Left hindlimb (tissue), 1 donor: ENCODE data around the gene NCS1.

Experiments
- DNase-seq: peaks from one replicate; pipeline ENCODE4 v3.0.0-alpha.2; 2018

Gene NCS1

GRCh38 chr9:130147910-130148309 lies 24.3 kb upstream of the NCS1 start:
- DNase-seq = no peak

- no peak for DNase-seq
These were observed 23.2 kb upstream of the NCS1 start for GRCh38 chr9:130149031-130149430.

GRCh38 chr9:130149654-130150286 lies 22.4 kb upstream of the NCS1 start:
- DNase-seq = no peak

- peak; percentile 2 for DNase-seq
These were observed 21.3 kb upstream of the NCS1 start for GRCh38 chr9:130150779-130151382.

- peak; percentile 27 for DNase-seq
These were observed 17.4 kb upstream of the NCS1 start for GRCh38 chr9:130154816-130155215.

- DNase-seq = no peak
These were observed 16.6 kb upstream of the NCS1 start for GRCh38 chr9:130155647-130156046.

GRCh38 chr9:130156672-130157071 lies 15.5 kb upstream of the NCS1 start:
- DNase-seq = peak; percentile 21

GRCh38 chr9:130157079-130157478 lies 15.1 kb upstream of the NCS1 start:
- peak; percentile 25 for DNase-seq

- peak; percentile 15 for DNase-seq
These were observed 14.2 kb upstream of the NCS1 start for GRCh38 chr9:130158001-130158400.

GRCh38 chr9:130159057-130159456 lies 13.1 kb upstream of the NCS1 start:
- peak; percentile 3 for DNase-seq

- DNase-seq = peak; percentile 6
These were observed 12.1 kb upstream of the NCS1 start for GRCh38 chr9:130159915-130160670.

GRCh38 chr9:130160862-130161470 lies 11.2 kb upstream of the NCS1 start:
- DNase-seq = no peak

- DNase-seq = no peak
These were observed 6.6 kb upstream of the NCS1 start for GRCh38 chr9:130165579-130165978.

- no peak for DNase-seq
These were observed 5.8 kb upstream of the NCS1 start for GRCh38 chr9:130166399-130166798.

- DNase-seq = peak; percentile 14
These were observed 4.3 kb upstream of the NCS1 start for GRCh38 chr9:130167927-130168326.

- DNase-seq = peak; percentile 30
These were observed 717 bp upstream of the NCS1 start for GRCh38 chr9:130171226-130172148.

GRCh38 chr9:130172858-130173665 lies 858 bp downstream of the NCS1 start:
- peak; percentile 56 for DNase-seq

GRCh38 chr9:130173666-130173983 lies 1.4 kb downstream of the NCS1 start:
- peak; percentile 34 for DNase-seq

- peak; percentile 25 for DNase-seq
These were observed 1.8 kb downstream of the NCS1 start for GRCh38 chr9:130174025-130174424.

GRCh38 chr9:130174920-130175321 lies 2.7 kb downstream of the NCS1 start:
- peak; percentile 66 for DNase-seq

- DNase-seq = no peak
These were observed 3.2 kb downstream of the NCS1 start for GRCh38 chr9:130175355-130175754.

- no peak for DNase-seq
These were observed 4.6 kb downstream of the NCS1 start for GRCh38 chr9:130176760-130177159.
